ENCODE data around the gene SP3.

Gene SP3

DNA sequence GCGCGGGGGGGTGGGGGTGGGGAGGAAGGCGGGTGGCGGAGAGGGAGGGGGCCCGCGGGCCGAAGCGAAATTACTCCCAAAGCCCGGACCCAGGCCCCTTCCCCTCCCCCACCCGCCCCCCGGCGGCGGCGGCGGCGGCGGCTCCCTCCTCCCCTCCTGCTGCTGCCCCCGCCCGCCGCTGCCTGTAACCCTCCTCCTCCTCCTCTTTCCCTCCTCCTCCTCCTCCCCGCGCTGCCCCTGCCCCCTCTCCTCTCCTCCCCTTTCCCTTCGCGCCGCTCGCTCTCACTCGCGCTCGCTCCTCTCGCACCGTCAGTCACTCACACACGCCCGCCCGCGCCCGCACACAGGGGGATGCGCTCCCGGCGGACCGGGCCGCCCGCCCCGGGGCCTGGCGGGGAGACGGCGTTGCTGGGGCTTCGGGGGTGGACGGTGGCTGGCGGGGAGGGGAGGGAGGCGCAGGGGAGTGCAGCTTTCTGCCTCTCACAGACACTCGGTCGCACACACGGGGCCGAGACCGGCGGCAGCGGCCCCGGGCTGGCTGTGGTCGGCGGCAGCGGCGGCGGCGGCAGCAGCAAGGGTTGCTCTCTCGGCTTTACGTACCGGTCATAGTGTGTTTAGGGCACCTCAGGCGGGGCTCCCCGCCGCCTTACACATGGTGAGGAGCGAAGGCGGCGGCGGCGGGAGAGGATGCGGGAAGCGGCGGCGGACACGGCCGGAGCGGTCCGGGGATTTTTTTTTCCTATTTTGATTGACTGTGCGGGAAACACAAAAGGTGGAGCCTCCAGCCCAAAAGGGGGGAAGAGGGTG lies 405 bp downstream of the SP3 start:
- DNase-seq, result peak; percentile 81 to 86

DNA sequence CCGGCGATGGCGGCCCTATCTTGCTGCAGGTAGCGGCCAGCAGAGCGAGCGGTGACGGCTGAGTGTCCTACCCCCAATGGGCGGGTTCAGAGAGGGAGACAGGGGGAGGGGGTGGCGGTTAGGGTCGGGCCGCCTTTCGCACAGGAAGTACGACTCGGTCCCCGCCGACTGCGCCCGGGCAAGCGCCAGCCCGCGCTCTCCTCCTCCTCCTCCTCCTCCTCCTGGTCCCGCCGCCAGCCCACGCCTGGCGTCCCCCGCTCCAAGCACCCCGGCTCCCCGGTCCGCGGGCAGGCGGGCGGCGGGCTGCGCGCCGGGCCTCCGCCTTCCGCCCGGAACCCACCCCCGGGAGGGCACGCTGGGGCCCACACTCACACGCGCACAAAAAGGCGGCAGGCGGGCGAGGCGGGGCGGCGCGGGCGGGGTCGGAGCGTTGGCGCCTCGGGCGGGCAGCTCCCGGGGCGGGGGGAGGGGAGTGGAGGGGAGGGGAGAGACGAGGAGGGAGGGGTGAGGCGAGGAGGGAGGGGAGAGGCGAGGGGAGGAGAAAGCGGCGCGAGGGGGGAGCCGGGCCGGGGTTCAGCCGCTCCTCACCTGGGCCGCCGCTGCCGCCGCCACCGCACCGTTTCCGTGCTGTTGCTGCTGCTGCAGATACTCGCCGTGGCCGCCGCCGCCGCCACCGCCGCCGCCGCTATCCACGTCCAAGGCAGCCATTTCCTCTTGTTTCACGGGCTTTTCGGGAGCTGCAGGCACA lies 1.2 kb downstream of the SP3 start:
- peak; percentile 94 to 95 for DNase-seq

DNA sequence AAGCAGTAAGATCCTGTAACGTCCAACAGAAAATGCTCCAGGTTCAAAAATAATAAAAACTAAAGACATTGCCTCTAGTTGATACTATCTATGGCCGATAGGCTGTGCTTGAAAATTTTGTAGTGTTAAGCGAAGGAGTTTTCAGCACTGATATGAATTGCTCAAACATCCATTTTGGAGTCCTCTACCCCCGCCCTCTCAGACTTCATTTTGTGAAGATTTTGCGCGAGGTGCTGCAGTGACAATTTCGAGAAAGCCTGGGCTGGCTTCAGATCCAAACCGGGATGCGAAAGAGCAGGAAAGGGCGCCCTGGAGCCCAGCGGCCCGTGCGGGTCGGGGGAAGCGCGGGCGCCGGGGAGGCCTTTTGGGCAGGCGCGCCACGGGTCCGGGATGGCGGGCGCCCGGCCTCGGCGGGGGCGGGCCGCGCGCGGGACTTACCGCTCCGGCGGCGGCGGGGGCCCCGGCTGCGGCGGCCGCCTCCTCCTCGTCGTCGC lies 1.8 kb downstream of the SP3 start:
- DNase-seq, result no peak

- no peak for DNase-seq
These were observed 2.5 kb downstream of the SP3 start for GRCh38 chr2:173962583-173963110.

- DNase-seq, result no peak
These were observed 3.1 kb downstream of the SP3 start for GRCh38 chr2:173962031-173962430.

GRCh38 chr2:173961346-173961705 lies 3.8 kb downstream of the SP3 start:
- no peak for DNase-seq

DNA sequence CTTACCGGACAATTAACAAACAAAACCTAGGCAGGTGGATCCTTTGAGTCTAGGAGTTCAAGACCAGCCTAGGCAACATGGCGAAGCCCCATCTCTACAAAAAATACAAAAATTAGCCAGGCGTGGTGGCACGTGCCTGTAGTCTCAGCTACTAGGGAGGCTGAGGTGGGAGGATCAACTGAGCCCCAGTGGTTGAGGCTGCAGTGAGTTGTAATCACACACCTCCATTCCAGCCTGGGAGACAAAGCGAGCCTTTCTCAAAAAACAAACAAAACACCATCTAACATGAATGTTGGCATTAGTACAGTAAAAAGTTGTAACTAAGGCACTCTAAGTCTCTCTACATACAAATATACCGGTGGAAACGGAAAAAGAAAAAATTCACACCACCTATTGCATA lies 5.3 kb downstream of the SP3 start:
- no peak for DNase-seq

GRCh38 chr2:173959358-173959884 lies 5.8 kb downstream of the SP3 start:
- DNase-seq, result no peak

DNA sequence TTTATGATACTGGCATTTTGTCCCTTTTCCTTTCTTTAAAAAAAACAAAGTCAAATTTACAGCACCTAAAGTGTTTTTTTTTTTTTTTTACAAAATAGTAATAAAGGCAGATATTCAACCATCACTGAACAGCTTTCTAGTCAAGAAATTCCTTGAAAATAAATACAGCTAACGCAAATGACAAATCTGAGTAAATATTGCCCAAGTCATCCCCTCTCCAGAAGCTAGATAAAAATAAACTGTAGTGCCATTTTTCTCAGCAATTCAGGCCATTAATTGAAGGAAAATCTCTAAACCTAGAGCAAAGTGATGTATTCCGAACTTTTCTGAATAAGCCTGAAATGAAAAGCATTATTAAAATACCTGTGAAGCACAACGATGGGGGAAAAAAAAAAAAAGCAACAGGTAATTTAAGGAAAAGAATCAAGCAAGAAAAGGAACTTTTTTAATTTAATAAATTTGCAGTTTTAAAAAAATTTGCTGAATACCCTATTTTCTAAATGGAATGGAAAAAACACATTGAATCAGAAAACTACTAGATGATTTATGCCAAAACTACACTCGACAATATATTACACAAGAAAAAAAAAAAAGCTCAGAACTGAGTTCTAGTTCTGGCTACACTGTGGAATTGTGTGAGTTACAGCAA lies 6.9 kb downstream of the SP3 start:
- DNase-seq, result no peak

- DNase-seq, result no peak
These were observed 7.7 kb downstream of the SP3 start for GRCh38 chr2:173957517-173957916.

- no peak for DNase-seq
These were observed 8.7 kb downstream of the SP3 start for GRCh38 chr2:173956454-173956853.

GRCh38 chr2:173955867-173956266 lies 9.3 kb downstream of the SP3 start:
- DNase-seq, result no peak

DNA sequence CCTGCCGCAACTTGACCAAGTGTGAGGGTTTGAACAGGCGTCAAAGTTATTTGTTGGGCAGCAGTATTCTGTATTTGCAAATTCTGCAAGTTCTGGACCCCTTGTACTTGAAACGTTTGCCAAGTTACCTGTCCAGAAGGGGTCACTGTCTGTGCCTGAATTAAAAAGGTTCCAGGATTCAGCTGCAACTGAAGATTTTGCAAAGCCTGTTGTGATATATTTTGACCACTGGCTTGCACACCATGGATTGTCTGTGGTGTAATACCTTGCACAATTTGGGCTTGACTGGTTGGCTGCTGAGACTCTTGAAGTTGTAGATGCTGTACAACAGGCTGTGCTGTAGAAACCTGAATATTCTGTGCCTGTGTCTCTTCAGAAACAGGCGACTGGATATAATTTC lies 10.2 kb downstream of the SP3 start:
- no peak for DNase-seq

- DNase-seq, result no peak
These were observed 12.1 kb downstream of the SP3 start for GRCh38 chr2:173953047-173953424.

DNA sequence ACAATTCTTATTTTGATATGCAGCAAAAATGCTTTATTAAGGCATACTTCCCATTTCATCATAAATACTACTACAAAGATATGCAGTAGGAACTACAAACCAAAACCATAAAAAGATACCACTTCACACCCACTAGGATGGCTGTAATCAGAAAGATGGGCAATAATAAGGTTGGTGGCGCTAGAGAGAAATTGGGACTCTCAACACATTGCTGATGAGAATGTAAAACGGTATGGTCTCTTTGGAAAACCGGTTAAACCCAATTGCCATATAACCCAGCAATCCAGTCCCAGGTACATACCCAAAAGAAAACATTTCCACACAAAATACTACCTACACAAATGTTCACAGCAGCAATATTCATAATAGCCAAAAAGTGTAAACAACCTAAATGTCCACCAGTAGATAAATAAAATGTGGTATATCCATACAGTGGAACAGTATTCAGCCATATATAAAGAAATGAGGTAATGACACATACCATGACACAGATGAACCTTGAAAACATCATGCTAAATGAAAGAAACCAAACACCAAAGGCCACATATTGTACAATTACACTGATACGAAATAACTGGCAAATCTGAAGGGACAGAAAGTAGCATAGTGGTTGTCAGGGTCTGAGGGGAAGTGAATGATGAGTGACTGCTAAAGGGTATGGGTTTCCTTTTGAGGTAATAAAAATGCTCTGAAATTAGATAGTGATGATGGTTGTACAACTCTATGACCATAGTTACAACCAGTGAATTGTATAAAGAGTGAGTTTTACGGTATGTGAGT lies 12.7 kb downstream of the SP3 start:
- DNase-seq, result no peak

- DNase-seq, result no peak
These were observed 16.3 kb downstream of the SP3 start for GRCh38 chr2:173948842-173949241.

GRCh38 chr2:173948198-173948597 lies 17.0 kb downstream of the SP3 start:
- no peak for DNase-seq

DNA sequence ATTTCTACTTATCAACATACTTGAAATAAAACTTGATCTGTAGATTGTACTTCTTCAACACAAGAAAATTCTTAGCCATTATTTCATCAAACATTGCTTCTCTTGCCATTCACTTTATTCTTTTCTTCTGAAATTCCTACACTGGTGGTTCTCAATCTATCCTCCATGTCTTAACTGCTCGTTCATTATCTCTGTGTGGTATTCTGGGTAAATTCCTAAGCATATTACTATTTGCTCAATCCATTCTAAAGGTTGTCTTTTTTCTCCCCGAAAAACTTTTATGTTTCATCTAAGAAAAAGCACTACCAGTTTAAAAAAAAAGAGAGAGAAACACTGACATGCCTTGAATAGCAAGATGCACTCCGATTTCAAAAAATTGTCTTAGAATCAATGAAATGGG lies 18.0 kb downstream of the SP3 start:
- DNase-seq, result no peak

DNA sequence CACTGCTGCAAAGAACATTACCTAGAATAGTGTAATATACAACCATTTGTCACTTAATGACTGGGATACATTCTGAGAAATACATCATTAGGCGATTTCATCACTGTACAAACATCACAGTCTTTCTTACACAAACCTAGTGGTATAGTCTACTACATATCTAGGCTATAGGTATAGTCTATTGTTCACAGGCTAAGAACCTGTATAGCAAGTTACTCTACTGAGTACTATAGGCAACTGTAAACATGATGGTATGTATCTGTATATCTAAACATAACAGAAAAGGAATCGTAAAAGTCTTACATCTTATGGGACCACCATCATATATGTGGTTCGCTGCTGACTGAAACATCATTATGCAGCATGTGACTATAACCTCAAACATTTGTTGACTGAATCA lies 21.4 kb downstream of the SP3 start:
- DNase-seq, result no peak

- DNase-seq, result no peak
These were observed 22.2 kb downstream of the SP3 start for GRCh38 chr2:173942861-173943523.

DNA sequence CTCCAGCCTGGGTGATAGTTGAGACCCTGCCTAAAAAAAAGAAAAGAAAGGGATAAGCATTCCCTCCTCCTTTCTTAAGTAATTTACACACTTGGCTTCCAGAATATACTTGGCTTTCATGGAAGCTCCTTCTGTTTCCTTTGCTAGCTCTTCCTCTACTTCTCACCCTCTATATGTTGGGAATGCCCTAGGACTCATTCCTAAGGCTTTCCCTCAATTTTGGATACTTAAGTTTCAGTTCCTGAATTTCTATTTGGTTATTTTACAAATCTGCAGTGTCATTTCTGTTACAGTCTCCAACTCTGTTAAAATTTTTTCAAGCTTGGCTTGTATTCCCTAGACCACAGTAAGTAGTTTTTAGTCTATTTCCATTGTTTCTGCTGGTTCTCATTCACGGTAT lies 23.6 kb downstream of the SP3 start:
- DNase-seq, result no peak

Measured in activated T-cell treated with anti-CD3 and anti-CD28 coated beads, Interleukin-2, amount 50 U/mL, for 48 hours (primary cell).